ENCODE results near the gene PNPO. TPM values are rescaled to one million over a fixed set of nuclear protein-coding genes. Genes with fewer than 3 reads are reported as not detected.
A peak's percentile ranks its signal among the peaks of the same experiment; 100 is the strongest.

PNPO gene
- total RNA-seq, 2 experiments from 2014 or later = 14.7 to 33.8 TPM

DNA sequence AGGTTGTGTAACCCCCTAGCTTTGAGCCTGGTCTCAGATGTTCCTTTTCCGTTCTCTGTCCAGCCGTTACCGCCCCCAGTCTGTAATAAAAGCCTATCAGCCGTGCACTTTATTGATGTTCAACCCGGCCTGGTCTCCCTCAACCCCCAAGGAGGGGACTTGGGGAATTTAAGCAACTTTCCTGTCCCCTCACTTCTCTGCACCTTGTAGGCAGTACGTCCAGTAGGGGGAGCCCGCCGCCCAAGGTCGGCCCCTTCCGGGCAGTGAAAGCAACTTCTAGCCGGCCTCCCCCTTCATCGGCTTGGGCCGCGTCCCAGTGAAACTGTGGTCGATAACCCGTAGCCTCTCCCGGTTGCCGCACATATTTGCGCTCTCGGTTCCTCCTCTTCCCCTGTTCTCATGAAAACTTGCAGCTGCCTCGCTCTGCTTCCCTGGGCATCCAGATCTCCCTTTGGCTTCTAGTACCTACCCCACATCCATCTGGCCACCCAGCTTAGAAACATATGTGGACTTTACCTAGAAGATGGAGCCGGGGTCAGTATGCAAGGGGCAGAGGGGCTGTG is 7.9 kb downstream of the PNPO start:
- Histone ChIP-seq H3K4me2 (ENCODE audit: low read length) (peak overlapping the region; percentile 54), H3K36me3 (ENCODE audit: insufficient read depth, low read length) (peaks cover 41% of the 10 kb centered on the region), H4K20me1 (ENCODE audit: insufficient read depth, low read length) (no peaks in the 10 kb centered on the region), H2AFZ (ENCODE audit: low read length) (peak overlapping the region; percentile 52; the same call in 1 of the 2 replicates), H3K27ac (ENCODE audit: low read depth, low read length, poor library complexity, severe bottlenecking) (peak overlapping the region; percentile 13), H3K4me1 (ENCODE audit: insufficient read depth, low read length, poor library complexity, severe bottlenecking) (peaks cover 31% of the 10 kb centered on the region), H3K4me3 (ENCODE audit: low read depth, low read length, poor library complexity, severe bottlenecking) (peak overlapping the region; percentile 28), H3K9me3 (ENCODE audit: low read length) (no peaks in the 10 kb centered on the region), H3K9me2 (ENCODE audit: insufficient read depth, low read length) (no peaks in the 10 kb centered on the region), H3K79me2 (ENCODE audit: insufficient read depth, low read depth, low read length) (no peaks in the 10 kb centered on the region)
- peak; percentile 82 for DNase-seq (ENCODE audit: low spot score)
- ChIA-PET CTCF (ENCODE audit: unreplicated experiment) (interaction anchor here (0.8 to 1.6 kb wide), 2 partner anchors 8 to 21 kb away, joined by 3 to 4 read pairs; partner anchors contain the start of gene PNPO), POLR2A (interaction anchor here (1.1 to 1.9 kb wide), 2 partner anchors 8 to 21 kb away, joined by 3 to 5 read pairs; partner anchors contain the start of genes CDK5RAP3 and PNPO)
- no TSS peak for BruUV-seq (replicated peaks)
- intact Hi-C loops (cut with micrococcal nuclease; ENCODE audit: unreplicated experiment) = loop anchor here (1.0 kb wide), 2 partner anchors 21 to 69 kb away; no protein-coding TSS in a partner anchor
- TF ChIP-seq, protein P1, sequence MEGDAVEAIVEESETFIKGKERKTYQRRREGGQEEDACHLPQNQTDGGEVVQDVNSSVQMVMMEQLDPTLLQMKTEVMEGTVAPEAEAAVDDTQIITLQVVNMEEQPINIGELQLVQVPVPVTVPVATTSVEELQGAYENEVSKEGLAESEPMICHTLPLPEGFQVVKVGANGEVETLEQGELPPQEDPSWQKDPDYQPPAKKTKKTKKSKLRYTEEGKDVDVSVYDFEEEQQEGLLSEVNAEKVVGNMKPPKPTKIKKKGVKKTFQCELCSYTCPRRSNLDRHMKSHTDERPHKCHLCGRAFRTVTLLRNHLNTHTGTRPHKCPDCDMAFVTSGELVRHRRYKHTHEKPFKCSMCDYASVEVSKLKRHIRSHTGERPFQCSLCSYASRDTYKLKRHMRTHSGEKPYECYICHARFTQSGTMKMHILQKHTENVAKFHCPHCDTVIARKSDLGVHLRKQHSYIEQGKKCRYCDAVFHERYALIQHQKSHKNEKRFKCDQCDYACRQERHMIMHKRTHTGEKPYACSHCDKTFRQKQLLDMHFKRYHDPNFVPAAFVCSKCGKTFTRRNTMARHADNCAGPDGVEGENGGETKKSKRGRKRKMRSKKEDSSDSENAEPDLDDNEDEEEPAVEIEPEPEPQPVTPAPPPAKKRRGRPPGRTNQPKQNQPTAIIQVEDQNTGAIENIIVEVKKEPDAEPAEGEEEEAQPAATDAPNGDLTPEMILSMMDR (conservative IDR thresholded peaks at IDR 0.05; ENCODE audit: low read length) = peak; percentile 95
- no peak for TF ChIP-seq EZH2phosphoT487 (IDR thresholded peaks at IDR 0.05; ENCODE audit: borderline replicate concordance, low read depth, low read length)

DNA sequence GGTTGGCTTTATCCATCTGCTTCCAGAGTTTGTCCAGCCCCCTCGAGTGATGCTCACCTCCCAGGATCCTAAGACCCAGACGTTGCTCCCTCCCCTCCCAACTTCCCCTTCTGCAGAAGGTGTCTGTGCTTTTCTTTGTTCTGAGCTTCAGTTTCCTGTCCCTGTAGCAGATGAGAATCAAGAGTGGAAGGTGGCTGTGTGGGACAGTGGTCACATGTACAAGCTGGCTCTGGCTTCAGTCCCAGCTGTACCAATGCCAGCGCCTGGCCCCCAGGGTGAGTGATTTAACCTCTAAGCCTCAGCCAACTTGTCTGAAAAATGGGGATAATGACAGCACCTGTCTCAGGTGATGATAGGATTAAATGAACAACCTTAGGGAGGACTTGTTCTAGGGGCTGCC is 8.6 kb downstream of the PNPO start:
- peak; percentile 17 for DNase-seq (ENCODE audit: low spot score)
- Histone ChIP-seq H3K79me2 (ENCODE audit: insufficient read depth, low read depth, low read length) (no peaks in the 10 kb centered on the region), H3K9me3 (ENCODE audit: low read length) (no peaks in the 10 kb centered on the region), H4K20me1 (ENCODE audit: insufficient read depth, low read length) (no peaks in the 10 kb centered on the region), H3K4me2 (ENCODE audit: low read length) (peak overlapping the region; percentile 54; the same call in 1 of the 2 replicates), H2AFZ (ENCODE audit: low read length) (peak overlapping the region; percentile 52; the same call in 1 of the 2 replicates), H3K4me1 (ENCODE audit: insufficient read depth, low read length, poor library complexity, severe bottlenecking) (peaks cover 24% of the 10 kb centered on the region), H3K4me3 (ENCODE audit: low read depth, low read length, poor library complexity, severe bottlenecking) (no peak overlapping the region), H3K9me2 (ENCODE audit: insufficient read depth, low read length) (no peaks in the 10 kb centered on the region), H3K27ac (ENCODE audit: low read depth, low read length, poor library complexity, severe bottlenecking) (peak overlapping the region; percentile 6), H3K36me3 (ENCODE audit: insufficient read depth, low read length) (peaks cover 34% of the 10 kb centered on the region)
- intact Hi-C loops (cut with micrococcal nuclease; ENCODE audit: unreplicated experiment) = loop anchor here (1.0 kb wide), 2 partner anchors 20 to 68 kb away; no protein-coding TSS in a partner anchor
- CTCF ChIA-PET (ENCODE audit: unreplicated experiment) = interaction anchor here (0.8 to 1.6 kb wide), 2 partner anchors 9 to 20 kb away, joined by 3 to 4 read pairs; partner anchors contain the start of gene PNPO
- POLR2A ChIA-PET = interaction anchor here (0.6 to 1.9 kb wide), 5 partner anchors 9 to 69 kb away, joined by 3 to 5 read pairs (median 3); partner anchors contain the start of genes CDK5RAP3 and PNPO
- no TSS peak for BruUV-seq (replicated peaks)
- TF ChIP-seq, protein P1 (conservative IDR thresholded peaks at IDR 0.05; ENCODE audit: low read length) = no peak
- no peak for TF ChIP-seq EZH2phosphoT487 (IDR thresholded peaks at IDR 0.05; ENCODE audit: borderline replicate concordance, low read depth, low read length)

DNA sequence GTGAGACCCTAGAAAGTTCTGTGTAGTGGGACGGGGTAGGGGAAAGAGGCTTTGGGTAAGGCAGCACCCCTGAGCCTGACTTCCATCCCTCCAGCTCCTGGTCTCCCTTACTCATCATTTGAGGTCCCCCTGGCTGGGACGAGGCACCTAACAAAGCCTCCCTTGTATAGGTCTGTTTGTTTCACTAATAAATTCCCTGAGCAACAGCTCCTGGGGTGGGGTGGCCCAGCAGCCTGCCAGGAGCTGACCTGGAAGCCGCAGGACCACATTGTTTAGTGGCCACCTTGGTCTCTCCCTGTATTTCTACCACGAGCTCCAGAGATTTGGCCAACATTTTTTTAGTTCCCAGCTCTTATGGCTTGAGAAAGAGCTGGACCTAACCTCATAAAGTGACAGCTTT is 9.1 kb downstream of the PNPO start:
- Histone ChIP-seq H3K79me2 (ENCODE audit: insufficient read depth, low read depth, low read length) (no peaks in the 10 kb centered on the region), H3K4me2 (ENCODE audit: low read length) (no peak overlapping the region), H3K9me3 (ENCODE audit: low read length) (no peaks in the 10 kb centered on the region), H2AFZ (ENCODE audit: low read length) (no peak overlapping the region), H3K27ac (ENCODE audit: low read depth, low read length, poor library complexity, severe bottlenecking) (no peak overlapping the region), H3K9me2 (ENCODE audit: insufficient read depth, low read length) (no peaks in the 10 kb centered on the region), H4K20me1 (ENCODE audit: insufficient read depth, low read length) (no peaks in the 10 kb centered on the region), H3K36me3 (ENCODE audit: insufficient read depth, low read length) (peaks cover 29% of the 10 kb centered on the region), H3K4me1 (ENCODE audit: insufficient read depth, low read length, poor library complexity, severe bottlenecking) (peaks cover 19% of the 10 kb centered on the region), H3K4me3 (ENCODE audit: low read depth, low read length, poor library complexity, severe bottlenecking) (no peak overlapping the region)
- ChIA-PET CTCF (ENCODE audit: unreplicated experiment) (interaction anchor here (0.9 to 1.6 kb wide), 2 partner anchors 9 to 75 kb away, joined by 4 read pairs; partner anchors contain the start of gene PNPO), POLR2A (interaction anchor here (0.5 to 1.9 kb wide), 7 partner anchors 9 to 316 kb away, joined by 3 to 5 read pairs (median 3); partner anchors contain the start of genes CDK5RAP3 and PNPO)
- no peak for DNase-seq (ENCODE audit: low spot score)
- intact Hi-C loops (cut with micrococcal nuclease; ENCODE audit: unreplicated experiment) = no loop called here
- no TSS peak for BruUV-seq (replicated peaks)
- TF ChIP-seq, protein P1 (conservative IDR thresholded peaks at IDR 0.05; ENCODE audit: low read length) = no peak
- TF ChIP-seq EZH2phosphoT487 (IDR thresholded peaks at IDR 0.05; ENCODE audit: borderline replicate concordance, low read depth, low read length) = no peak

Measured in OCI-LY7 (cell line).